T-helper 22 cell (primary cell): Measurements from ENCODE around the gene SLAMF8.
A peak's percentile ranks its signal among the peaks of the same experiment; 100 is the strongest.

Source experiments
- DNase-seq: peaks from one replicate; pipeline ENCODE4 v3.0.0-alpha.2; 2020; ENCODE audit warnings: low read depth

SLAMF8 gene

GRCh38 chr1:159849626-159850366, 23.1 kb downstream of the SLAMF8 start:
- no peak for DNase-seq

- no peak for DNase-seq
These were observed 24.7 kb downstream of the SLAMF8 start for GRCh38 chr1:159851407-159851806.

GRCh38 chr1:159853417-159854115, 26.9 kb downstream of the SLAMF8 start:
- no peak for DNase-seq

DNA sequence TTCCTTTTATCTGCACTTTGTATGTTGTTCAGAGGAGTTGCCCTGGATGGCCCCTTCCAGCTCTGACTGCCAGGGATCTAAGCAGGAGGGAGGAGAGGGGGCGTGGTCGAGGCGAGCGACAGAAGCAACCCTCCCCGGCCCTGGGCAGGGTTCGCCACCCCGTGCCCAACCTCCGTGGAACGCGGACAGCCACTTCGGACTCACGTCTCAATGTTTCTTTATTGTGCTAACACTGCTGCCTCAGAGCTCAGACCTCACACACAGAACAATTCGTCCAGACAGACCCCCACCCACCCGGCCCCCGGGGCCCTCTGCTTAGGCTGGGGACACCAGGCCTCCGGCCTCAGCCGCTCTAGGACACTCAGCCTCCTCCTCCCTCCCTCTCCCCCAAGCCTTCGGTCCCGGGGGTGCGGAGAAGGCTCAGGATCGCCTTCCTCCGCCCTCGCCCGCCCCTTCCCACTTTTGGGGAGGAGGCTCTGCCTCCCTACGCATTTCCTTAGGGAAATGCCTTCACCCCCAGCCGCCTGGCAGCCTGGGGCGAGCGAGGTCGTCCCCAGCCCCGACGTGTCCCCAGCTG, 27.5 kb downstream of the SLAMF8 start:
- no peak for DNase-seq

DNA sequence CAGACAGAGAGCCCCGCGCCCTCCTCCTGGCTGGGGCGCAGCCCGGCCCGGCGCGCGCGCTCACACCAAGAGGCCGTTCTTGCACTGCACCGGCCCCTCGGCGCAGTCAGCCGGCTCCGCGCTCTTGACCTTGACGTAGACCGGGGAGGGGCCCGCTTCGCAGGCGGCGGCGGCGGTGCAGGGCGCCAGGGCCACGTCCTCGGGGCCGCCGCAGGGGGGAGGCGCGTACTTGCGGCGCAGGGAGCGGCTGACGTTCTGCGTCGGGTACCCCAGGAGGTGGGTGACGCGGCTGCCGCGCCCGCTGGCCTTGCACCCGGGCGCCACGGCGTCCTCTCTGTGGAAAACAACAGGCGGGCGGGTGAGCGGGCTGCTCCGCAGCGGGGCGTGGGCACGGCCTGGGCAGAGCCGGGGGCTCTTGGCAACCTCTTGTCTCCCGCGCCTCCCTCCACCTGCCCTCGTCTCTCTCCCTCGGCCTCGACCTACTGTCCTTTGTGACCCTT, 28.1 kb downstream of the SLAMF8 start:
- DNase-seq = peak; percentile 43

- no peak for DNase-seq
These were observed 29.0 kb downstream of the SLAMF8 start for GRCh38 chr1:159855709-159856108.

- DNase-seq = no peak
These were observed 29.9 kb downstream of the SLAMF8 start for GRCh38 chr1:159856576-159856975.

DNA sequence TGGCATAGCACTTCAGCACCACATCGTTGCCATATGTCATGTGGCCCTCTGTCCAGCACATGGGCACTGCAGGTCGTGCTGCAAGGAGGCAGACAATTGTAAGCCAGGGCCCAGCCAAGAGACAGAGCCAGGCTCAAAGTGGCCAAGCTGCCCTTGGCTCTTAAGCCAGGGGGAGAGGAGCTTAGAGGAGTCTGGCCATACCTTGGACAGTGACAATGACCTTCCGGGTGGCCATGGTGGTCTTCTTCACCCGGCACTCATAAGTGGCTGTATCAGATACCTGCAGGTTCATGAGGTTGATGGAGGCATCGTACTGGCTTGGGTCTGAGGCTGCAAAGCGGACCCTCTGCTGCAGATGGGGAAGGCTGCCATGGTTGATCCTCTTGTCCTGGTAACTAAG, 31.2 kb downstream of the SLAMF8 start:
- no peak for DNase-seq

DNA sequence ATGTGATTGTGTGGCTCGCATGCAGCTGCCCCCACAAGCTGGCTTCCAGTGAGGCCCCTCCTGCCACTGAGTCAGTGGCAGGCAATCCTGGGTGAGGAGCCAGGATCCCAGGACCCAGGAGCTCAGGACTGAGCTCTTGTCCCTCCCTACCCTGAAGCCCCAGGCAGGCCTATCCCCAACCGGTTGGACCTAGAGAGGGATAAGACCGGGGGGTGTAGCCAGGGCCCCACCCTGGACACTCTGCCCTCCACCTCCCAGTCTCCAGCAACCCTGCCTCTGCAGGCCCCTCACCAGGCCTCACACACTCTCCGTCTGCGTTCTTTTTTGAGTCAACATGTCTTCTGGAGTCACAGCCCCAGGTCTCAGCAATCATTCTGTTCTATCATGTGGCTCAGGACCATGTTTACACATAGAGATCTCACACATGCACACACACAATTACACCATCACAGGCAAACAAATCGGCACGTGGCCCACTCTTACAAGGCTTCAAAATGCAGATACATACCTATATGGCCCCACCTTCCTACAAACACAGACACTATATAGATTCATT, 33.2 kb downstream of the SLAMF8 start:
- DNase-seq = no peak

- no peak for DNase-seq
These were observed 33.8 kb downstream of the SLAMF8 start for GRCh38 chr1:159860456-159860855.

- DNase-seq = no peak
These were observed 34.5 kb downstream of the SLAMF8 start for GRCh38 chr1:159861218-159861617.

DNA sequence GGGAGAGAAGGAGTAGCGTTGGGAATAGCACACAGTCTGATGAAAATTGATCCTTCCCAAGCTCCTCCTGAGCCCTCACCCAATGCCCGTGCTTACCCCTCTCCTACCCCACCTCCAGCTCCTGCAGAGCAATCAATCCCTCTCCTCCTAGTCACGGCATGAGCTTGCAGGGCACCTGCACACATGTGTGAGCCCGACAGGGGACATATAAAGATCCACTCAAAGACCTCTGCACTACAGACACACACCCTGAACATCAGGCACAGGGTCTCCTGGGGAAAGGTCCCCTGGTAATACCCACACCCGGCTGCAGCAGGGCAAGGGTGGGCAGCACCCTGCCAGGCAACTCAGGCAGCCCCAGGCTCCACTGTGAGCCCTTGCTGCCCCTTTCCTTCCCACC, 35.4 kb downstream of the SLAMF8 start:
- no peak for DNase-seq

- no peak for DNase-seq
These were observed 35.9 kb downstream of the SLAMF8 start, which contains the start of gene VSIG8 for GRCh38 chr1:159862557-159862956. VSIG8 (minus strand) TSS chr1:159862657; CDS start chr1:159862521, 136 bp downstream.

GRCh38 chr1:159864262-159864661, 37.6 kb downstream of the SLAMF8 start:
- DNase-seq = no peak

DNA sequence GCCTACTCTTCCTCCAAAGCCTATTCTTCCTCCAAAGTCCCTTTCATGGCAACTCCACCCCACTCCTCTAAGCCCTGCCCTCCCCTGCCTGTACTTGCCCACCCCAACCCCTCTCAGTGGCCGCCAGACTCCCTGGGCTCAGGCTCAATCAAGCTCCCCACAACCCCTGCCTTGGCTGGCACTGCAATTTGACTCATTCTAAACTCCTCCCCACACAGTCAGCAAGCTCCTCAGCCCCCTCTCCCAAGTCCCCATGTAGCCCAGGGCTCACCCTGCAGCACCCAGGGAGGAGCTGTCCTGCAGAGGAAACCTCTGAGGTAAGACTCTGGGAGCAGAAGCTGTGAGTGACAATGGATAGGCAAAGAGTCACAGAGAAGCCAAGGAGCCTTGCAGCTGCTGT, 39.4 kb downstream of the SLAMF8 start:
- no peak for DNase-seq

GRCh38 chr1:159866905-159867663, 40.4 kb downstream of the SLAMF8 start:
- DNase-seq = no peak

- no peak for DNase-seq
These were observed 41.0 kb downstream of the SLAMF8 start for GRCh38 chr1:159867664-159868026.

- no peak for DNase-seq
These were observed 42.1 kb downstream of the SLAMF8 start for GRCh38 chr1:159868766-159869165.

DNA sequence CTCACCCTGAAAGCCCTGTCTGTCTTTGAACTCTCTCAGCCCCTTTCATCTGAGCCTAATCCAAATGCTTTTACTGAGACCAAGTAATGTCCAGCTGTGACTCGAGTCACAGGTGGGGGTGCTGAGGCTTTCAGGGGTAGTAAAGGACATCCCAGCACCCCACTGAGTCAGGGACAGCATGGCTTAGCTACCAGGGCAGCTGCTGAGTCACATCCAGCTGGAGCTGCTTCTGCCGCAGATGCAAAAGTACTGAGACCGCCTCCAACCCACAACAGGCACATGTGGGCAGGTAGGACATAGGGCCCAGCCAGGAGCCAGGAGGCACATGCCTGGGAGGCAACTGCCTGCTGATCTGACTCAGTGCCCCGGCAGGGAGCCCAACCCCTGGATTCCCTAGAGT, 42.5 kb downstream of the SLAMF8 start:
- no peak for DNase-seq

DNA sequence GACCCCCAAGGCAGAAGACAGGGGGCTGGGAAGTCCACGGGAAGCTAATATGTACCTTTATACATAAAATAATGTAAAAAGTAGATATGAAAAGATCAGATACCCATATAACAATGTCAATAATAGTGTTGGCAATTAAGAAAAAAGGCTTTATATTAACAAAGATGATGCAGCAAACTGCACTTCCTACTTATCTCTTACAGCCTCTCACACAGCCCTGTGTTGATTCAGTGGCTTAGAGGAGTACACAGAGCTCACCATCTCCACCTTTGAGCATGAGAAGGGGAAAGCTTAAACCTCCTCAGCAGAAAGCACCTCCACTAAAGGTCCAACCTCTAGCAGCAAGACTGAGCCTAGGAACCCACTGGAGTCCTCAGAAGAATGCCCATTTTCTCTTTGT, 42.9 kb downstream of the SLAMF8 start:
- no peak for DNase-seq

- no peak for DNase-seq
These were observed 44.0 kb downstream of the SLAMF8 start for GRCh38 chr1:159870704-159871103.

- no peak for DNase-seq
These were observed 46.2 kb downstream of the SLAMF8 start for GRCh38 chr1:159872891-159873290.
